NCI-H1417 treated with DMSO at 0.1 percent for 48 hours (cell line): ENCODE data around the gene TMEM108.

Experiments used
- DNase-seq: peaks from one replicate; lab custom pipeline; 2025; lab: John Stamatoyannopoulos, UW

TMEM108 gene

GRCh38 chr3:133167340-133168024, 129.3 kb downstream of the TMEM108 start:
- no peak for DNase-seq

GRCh38 chr3:133168025-133168401, 129.8 kb downstream of the TMEM108 start:
- no peak for DNase-seq

GRCh38 chr3:133169331-133170068, 131.3 kb downstream of the TMEM108 start:
- no peak for DNase-seq

GRCh38 chr3:133171831-133172230, 133.6 kb downstream of the TMEM108 start:
- no peak for DNase-seq

GRCh38 chr3:133181392-133182150, 143.4 kb downstream of the TMEM108 start:
- DNase-seq: no peak

GRCh38 chr3:133187870-133188379, 149.7 kb downstream of the TMEM108 start:
- DNase-seq: no peak

- no peak for DNase-seq
Measured at GRCh38 chr3:133188996-133189395, 150.8 kb downstream of the TMEM108 start.

- no peak for DNase-seq
Measured at GRCh38 chr3:133189893-133190292, 151.7 kb downstream of the TMEM108 start.

GRCh38 chr3:133191818-133192217, 153.6 kb downstream of the TMEM108 start:
- no peak for DNase-seq

- no peak for DNase-seq
Measured at GRCh38 chr3:133192363-133192945, 154.3 kb downstream of the TMEM108 start.

GRCh38 chr3:133192967-133193366, 154.8 kb downstream of the TMEM108 start:
- DNase-seq: no peak

GRCh38 chr3:133196527-133196926, 158.3 kb downstream of the TMEM108 start:
- no peak for DNase-seq

GRCh38 chr3:133197619-133198018, 159.4 kb downstream of the TMEM108 start:
- no peak for DNase-seq

- no peak for DNase-seq
Measured at GRCh38 chr3:133206921-133207320, 168.7 kb downstream of the TMEM108 start.

GRCh38 chr3:133208184-133208583, 170.0 kb downstream of the TMEM108 start:
- DNase-seq: no peak

GRCh38 chr3:133209871-133210550, 171.8 kb downstream of the TMEM108 start:
- DNase-seq: no peak

- DNase-seq: no peak
Measured at GRCh38 chr3:133210656-133211055, 172.5 kb downstream of the TMEM108 start.

- no peak for DNase-seq
Measured at GRCh38 chr3:133211449-133211848, 173.3 kb downstream of the TMEM108 start.

- no peak for DNase-seq
Measured at GRCh38 chr3:133211856-133212255, 173.7 kb downstream of the TMEM108 start.

- no peak for DNase-seq
Measured at GRCh38 chr3:133213937-133214336, 175.7 kb downstream of the TMEM108 start.

GRCh38 chr3:133227813-133228212, 189.6 kb downstream of the TMEM108 start:
- no peak for DNase-seq

- no peak for DNase-seq
Measured at GRCh38 chr3:133230195-133230594, 192.0 kb downstream of the TMEM108 start.
